CD4-positive, alpha-beta T cell treated with Interleukin-17A for 4 hours (primary cell): Measurements from ENCODE around the gene TMEM263.

ENCODE experiments used
- DNase-seq: peaks from one replicate; pipeline ENCODE4 v3.0.0-alpha.2; 2020; ENCODE audit warnings: mixed read lengths

TMEM263 gene

DNA sequence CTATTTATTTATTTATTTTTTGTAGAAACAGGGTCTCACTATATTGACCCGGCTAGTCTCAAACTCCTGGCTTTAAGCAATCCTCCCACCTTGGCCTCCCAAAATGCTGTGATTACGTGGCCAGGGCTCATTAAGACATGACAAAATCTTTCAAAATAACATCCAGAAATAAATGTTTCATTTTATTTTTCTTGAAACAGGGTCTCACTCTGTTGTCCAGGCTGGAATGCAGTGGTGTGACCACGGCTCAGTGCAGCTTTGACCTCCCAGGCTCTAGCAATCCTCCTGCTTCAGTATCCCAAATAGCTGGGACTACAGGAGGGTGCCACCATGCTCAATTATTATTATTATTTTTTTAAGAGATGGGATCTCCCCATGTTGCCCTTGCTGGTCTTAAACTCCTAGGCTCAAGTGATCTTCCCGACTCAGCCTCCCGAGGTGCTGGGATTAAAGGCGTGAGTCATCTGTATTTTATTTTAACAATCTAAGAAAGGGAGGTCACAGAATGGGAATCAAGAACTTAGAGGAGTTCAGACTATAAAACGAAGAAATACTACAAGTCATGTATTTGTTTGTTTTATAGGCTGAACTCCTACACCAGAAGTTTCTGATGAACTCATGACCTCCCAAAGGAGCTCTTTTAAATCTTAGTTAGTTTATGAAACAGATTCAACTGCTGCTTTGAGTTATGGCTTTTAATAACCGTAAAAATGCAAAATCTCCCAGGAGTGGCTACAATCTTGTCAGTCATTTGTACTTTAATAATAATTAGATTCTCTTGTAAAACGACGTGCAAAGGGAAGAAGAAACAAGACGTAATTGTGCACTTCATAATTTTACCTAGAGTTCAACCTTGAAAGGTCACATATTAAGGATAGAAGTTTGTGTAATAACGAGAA is 2.1 kb upstream of the TMEM263 start:
- no peak for DNase-seq

GRCh38 chr12:106954462-106955376 is 988 bp upstream of the TMEM263 start:
- no peak for DNase-seq

DNA sequence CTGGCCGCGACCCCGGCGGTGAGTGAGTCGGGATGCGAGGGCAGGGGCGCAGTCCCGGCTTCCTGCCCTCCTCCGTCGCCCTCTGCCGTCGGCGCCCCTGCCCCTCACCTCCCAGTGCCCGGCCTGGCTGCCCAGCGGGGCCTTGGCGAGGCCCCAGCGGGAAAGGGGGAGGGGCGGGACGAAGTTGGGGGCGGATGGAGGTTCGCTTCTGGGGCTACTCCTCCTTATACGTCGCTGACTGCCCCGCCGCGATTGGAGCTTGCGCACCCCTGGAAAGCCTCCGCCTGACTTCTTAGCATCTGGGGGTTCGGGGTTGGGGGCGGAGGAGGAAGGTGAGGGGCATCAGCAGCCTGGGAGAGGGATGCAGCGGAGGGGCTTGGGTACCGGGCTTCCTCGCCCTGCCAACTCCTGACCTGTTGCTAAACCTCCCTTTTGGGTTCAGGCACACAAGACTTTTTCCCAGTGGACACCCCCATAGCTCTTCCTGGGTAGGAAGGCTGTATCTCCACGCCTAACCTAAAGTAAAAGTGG is 406 bp downstream of the TMEM263 start:
- DNase-seq = peak; percentile 65

DNA sequence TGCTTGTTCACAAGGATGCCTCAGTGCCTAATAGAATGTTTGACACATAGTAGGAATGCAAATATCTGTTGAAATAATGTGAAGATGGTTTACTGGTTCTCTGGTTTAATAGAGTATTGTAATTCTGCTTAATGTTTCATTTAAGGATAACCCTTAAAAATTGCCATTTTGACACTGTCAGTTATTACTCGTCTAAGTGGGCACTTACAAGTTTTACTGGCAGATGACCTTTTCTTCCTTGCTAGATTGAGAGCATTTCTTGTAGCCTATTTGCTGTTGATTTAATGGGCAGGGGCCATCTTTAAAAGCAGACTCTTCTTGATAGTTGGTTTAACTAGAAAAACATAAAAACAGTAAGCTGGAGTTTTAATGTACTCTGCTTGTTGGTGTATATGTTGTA is 1.9 kb downstream of the TMEM263 start:
- no peak for DNase-seq

- peak; percentile 7 for DNase-seq
Measured at GRCh38 chr12:106960443-106960842, 4.7 kb downstream of the TMEM263 start.

GRCh38 chr12:106962286-106962685 is 6.6 kb downstream of the TMEM263 start:
- no peak for DNase-seq

DNA sequence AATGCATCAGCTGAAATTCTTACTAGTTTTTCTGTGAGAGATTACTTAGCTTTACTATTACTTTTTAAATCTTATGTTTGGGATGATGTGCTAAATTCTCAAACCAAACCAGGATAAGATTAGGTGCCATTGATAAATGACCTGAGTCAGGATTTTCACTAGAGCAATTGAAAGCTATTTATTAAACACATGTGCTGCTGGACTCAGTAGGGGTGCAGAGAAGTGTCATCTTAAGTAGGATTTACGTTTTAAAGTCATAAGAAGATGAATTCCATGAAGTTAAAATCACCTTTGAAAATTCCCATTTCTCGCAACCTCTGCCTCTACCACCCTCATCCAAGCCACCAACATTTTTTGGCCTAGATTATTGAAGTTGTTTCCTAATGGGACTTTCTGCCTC is 8.8 kb downstream of the TMEM263 start:
- DNase-seq = no peak

DNA sequence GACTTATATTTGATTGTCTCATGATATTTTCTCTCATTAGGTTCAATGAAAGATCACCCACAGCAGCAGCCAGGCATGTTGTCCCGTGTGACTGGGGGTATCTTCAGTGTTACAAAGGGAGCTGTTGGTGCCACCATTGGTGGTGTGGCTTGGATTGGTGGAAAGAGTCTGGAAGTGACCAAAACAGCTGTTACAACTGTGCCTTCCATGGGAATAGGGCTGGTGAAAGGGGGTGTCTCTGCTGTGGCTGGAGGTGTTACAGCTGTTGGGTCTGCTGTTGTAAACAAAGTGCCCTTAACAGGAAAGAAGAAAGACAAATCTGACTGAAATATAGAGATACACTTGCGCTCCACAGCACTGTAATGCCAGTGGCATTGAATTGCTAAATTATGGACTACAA is 15.4 kb downstream of the TMEM263 start:
- no peak for DNase-seq

DNA sequence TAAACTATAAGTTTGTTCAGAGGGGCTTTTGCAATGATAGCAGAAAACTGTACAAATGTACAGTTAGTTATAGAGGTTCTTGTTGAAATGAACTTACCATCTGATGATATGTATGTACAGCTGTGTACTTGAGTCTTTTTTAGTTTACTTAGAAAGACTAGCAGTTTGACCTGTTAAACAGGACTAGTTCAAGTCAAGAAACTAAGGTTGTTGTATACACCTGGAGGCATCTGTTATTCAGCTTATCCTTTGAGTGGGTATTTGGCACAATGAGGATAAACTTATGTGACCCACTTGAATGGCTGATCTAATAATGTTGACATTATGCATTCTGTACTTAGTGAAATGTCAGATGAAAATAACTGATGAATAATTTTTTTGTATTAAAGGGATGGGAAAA is 17.8 kb downstream of the TMEM263 start:
- DNase-seq = no peak

GRCh38 chr12:106974511-106974910 is 18.8 kb downstream of the TMEM263 start:
- DNase-seq = no peak

DNA sequence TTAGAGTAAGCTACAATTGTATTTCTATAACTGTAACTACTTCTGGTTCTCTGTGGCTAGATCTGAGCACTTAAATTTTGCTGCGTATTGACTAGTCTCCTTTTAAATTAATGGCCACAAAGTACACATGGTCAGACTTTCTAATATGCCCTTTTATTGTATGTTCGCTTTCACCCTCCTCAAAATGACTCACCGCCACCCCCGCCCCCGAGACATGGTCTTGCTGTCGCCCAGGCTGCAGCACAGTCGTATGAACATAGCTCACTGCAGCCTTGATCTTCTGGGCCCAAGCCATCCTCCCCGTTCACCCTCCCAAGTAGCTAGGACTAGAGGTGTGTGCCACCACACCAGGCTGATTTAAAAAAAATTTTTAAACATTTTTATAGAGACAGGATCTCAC is 19.4 kb downstream of the TMEM263 start:
- DNase-seq = no peak

- DNase-seq = no peak
Measured at GRCh38 chr12:106975993-106976658, 20.4 kb downstream of the TMEM263 start.

GRCh38 chr12:106976668-106977067 is 21.0 kb downstream of the TMEM263 start:
- DNase-seq = no peak

- DNase-seq = no peak
Measured at GRCh38 chr12:106978035-106978800, 22.5 kb downstream of the TMEM263 start.

- no peak for DNase-seq
Measured at GRCh38 chr12:106980944-106981343, 25.2 kb downstream of the TMEM263 start.

DNA sequence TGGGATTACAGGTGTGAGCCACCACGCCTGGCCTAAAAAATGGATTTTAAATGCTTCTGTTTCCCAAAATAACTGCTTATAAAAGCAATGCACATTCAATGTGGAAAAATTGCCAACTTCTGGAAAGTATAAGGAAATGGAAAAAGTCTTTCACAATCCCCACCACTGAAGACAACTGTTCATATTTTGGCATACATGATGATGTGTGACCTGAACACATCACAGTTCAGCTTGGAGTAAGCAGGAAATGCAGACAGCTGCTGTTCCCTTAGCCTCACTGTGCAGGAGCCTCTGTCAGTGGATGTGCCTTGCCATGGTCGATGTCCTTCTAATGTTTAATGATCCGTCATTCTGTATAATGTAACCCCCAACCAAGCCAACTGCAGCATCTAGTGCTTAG is 26.1 kb downstream of the TMEM263 start:
- DNase-seq = no peak

DNA sequence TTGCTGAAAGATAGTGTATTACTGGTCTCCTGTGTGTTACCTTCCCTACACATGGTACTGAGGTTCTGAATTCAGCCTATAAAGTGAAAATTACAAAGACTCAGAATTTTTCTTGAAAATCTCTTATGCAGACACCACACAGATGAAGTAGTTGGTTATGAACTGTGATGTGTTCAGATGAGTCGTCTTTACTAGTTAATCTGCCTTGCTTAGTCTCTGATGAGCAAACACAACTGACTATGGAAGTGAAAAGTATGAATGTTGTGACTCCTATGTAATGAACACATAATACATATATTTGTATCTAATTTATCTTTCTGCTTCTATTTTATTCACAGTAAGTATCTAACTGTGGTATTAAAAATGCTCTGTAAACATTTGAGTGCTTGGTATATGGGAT is 26.5 kb downstream of the TMEM263 start:
- DNase-seq = no peak

- no peak for DNase-seq
Measured at GRCh38 chr12:106984588-106985137, 29.0 kb downstream of the TMEM263 start.

- DNase-seq = no peak
Measured at GRCh38 chr12:106985479-106985878, 29.8 kb downstream of the TMEM263 start.

DNA sequence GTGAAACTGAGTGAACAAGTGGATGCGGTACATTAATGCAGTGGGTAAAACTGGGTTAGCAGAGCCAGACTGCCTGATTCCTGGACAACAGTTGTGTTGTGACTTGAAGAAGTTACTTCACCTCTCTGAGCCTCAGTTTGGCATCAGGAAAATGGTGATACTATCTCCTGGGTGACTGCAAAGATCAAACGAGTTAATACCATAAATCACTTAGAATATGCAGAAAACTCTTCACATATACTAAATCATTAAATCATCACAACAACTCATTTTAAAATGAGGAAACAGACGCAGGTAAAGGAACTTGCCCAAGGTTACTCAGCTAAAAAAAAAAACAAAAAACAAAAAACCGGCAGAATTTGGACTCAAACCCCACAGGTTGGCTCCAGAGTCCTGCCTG is 30.4 kb downstream of the TMEM263 start:
- no peak for DNase-seq

- DNase-seq = peak; percentile 88
Measured at GRCh38 chr12:106986625-106987389, 31.1 kb downstream of the TMEM263 start, which contains the start of gene MTERF2. MTERF2 (minus strand) TSS chr12:106987146; CDS start chr12:106978714, 8,432 bp downstream.
